Gastrocnemius medialis (tissue), 4 donors: ENCODE data around the gene LRRC28. TPM values are rescaled to one million over a fixed set of nuclear protein-coding genes. Genes with fewer than 3 reads are reported as not detected.

ENCODE experiments used
- ATAC-seq, 2 donors: fragments of 150-250 bp; one replicate each; pipeline ENCODE4 v1.9.1; 2016
- DNase-seq, 2 donors: peaks; one replicate each; pipeline ENCODE4 v3.0.0-alpha.2; 2019
- H3K27ac ChIP-seq, 4 donors: fragments of 200-600 bp; sonication (generic); 1 replicate in 1 of 4; 2 replicates in 3 of 4; pipeline ENCODE4 v1.5.1; 2016 to 2018; ENCODE audit warnings: mild to moderate bottlenecking in 2 of 4, moderate library complexity in 1 of 4
- H3K27me3 ChIP-seq, 3 donors: fragments of 200-600 bp; sonication (generic) in 2 of 3; 1 replicate in 1 of 3; 2 replicates in 2 of 3; pipeline versions ENCODE4 v1.5.1 to v1.6.0; 2016 to 2019; ENCODE audit warnings: mild to moderate bottlenecking in 1 of 3, moderate library complexity in 1 of 3
- H3K36me3 ChIP-seq, 2 donors: fragments of 200-600 bp; sonication (generic) in 1 of 2; one replicate each; pipeline ENCODE4 v1.5.1; 2017 to 2018
- H3K4me1 ChIP-seq, 2 donors: fragments of 200-600 bp; sonication (generic) in 1 of 2; one replicate each; pipeline ENCODE4 v1.5.1; 2016 to 2017; ENCODE audit warnings: mild to moderate bottlenecking in 2 of 2
- H3K4me3 ChIP-seq, 4 donors: fragments of 200-600 bp; sonication (generic) in 3 of 4; 1 replicate in 1 of 4; 2 replicates in 3 of 4; pipeline ENCODE4 v1.5.1; 2016 to 2019; ENCODE audit warnings: mild to moderate bottlenecking in 2 of 4
- H3K9me3 ChIP-seq, 3 donors: fragments of 200-600 bp; sonication (generic) in 2 of 3; 1 replicate in 1 of 3; 2 replicates in 2 of 3; pipeline ENCODE4 v1.5.1; 2016 to 2019
- CTCF ChIP-seq, 5 experiments: fragments of 450-650 bp in 3 of 5; fragments of 200-600 bp in 2 of 5; sonication (generic) in 2 of 5; IDR thresholded peaks in 4 of 5; conservative IDR thresholded peaks in 1 of 5; 1 replicate in 4 of 5; 2 replicates in 1 of 5; pipeline ENCODE4 v1.5.1; 2016 to 2019; ENCODE audit warnings: antibody characterized with exemption in 5 of 5, mild to moderate bottlenecking in 3 of 5, moderate library complexity in 3 of 5
- POLR2A ChIP-seq, 2 donors: fragments of 450-650 bp; IDR thresholded peaks; one replicate each; pipeline ENCODE4 v1.6.1; 2017; ENCODE audit warnings: antibody characterized with exemption in 2 of 2, mild to moderate bottlenecking in 2 of 2, moderate library complexity in 2 of 2
- in situ Hi-C, 4 donors: fragments of 200-750 bp; cut with MboI; loops; one replicate each; pipeline versions ENCODE4 v1.15.0 to v1.8.0; 2017; ENCODE audit warnings: low sequenced_read_pairs in 4 of 4
- intact Hi-C: fragments of 100-400 bp; cut with DNase I; formaldehyde crosslinking; loops from one replicate; pipeline ENCODE4 v1.15.1; 2023; ENCODE audit warnings: low total_unique reads
- total RNA-seq, 4 donors: library from RNA; depleted of rRNA; stranded (reverse); fragments of >200 nt; gene quantifications; one replicate each; pipeline versions ENCODE4 v1.1.0 to v1.2.3, GENCODE V29; 2016

LRRC28 gene
- total RNA-seq, 4 donors from 2014 or later: 22.0 to 48.5 (median 36.9) TPM

GRCh38 chr15:99335508-99335907, 84.2 kb downstream of the LRRC28 start:
- in situ Hi-C loops: no loop called here
- TF ChIP-seq POLR2A (IDR thresholded peaks at IDR 0.05): no peak
- no peak for DNase-seq
- Histone ChIP-seq H3K36me3 (no peaks in the 10 kb centered on the region), H3K27ac (no peak overlapping the region), H3K4me1 (no peaks in the 10 kb centered on the region), H3K9me3 (no peaks in the 10 kb centered on the region), H3K4me3 (no peak overlapping the region), H3K27me3 (no peaks in the 10 kb centered on the region)
- no peak for ATAC-seq
- intact Hi-C loops: no loop called here

- DNase-seq (no peak), ATAC-seq (no peak)
- Histone ChIP-seq H3K27ac (no peak overlapping the region), H3K36me3 (no peaks in the 10 kb centered on the region), H3K27me3 (no peaks in the 10 kb centered on the region), H3K4me1 (no peaks in the 10 kb centered on the region), H3K4me3 (no peak overlapping the region), H3K9me3 (no peaks in the 10 kb centered on the region)
- TF ChIP-seq CTCF (IDR thresholded peaks at IDR 0.05 in 4 of 5, conservative IDR thresholded peaks at IDR 0.05 in 1 of 5) (no peak), POLR2A (IDR thresholded peaks at IDR 0.05) (no peak)
- intact Hi-C loops: no loop called here
- in situ Hi-C loops: no loop called here
Measured at GRCh38 chr15:99336794-99337193, 85.5 kb downstream of the LRRC28 start.

GRCh38 chr15:99340347-99340746, 89.1 kb downstream of the LRRC28 start:
- no peaks in the 10 kb centered on the region for H3K4me1 ChIP-seq
- no peak for TF ChIP-seq POLR2A (IDR thresholded peaks at IDR 0.05)
- no peak for TF ChIP-seq CTCF (IDR thresholded peaks at IDR 0.05 in 4 of 5, conservative IDR thresholded peaks at IDR 0.05 in 1 of 5)
- H3K9me3 ChIP-seq: no peaks in the 10 kb centered on the region
- ATAC-seq: no peak
- no peak overlapping the region for H3K4me3 ChIP-seq
- intact Hi-C loops (no loop called here), in situ Hi-C loops (no loop called here)
- H3K27ac ChIP-seq: no peak overlapping the region
- no peaks in the 10 kb centered on the region for H3K27me3 ChIP-seq
- no peaks in the 10 kb centered on the region for H3K36me3 ChIP-seq
- DNase-seq: no peak

GRCh38 chr15:99341786-99342185, 90.5 kb downstream of the LRRC28 start:
- in situ Hi-C loops: no loop called here
- H3K4me3 ChIP-seq: no peak overlapping the region
- no peak overlapping the region for H3K27ac ChIP-seq
- no peaks in the 10 kb centered on the region for H3K4me1 ChIP-seq
- TF ChIP-seq CTCF (IDR thresholded peaks at IDR 0.05 in 4 of 5, conservative IDR thresholded peaks at IDR 0.05 in 1 of 5) (no peak), POLR2A (IDR thresholded peaks at IDR 0.05) (no peak)
- DNase-seq (no peak), ATAC-seq (no peak)
- intact Hi-C loops: no loop called here
- no peaks in the 10 kb centered on the region for H3K36me3 ChIP-seq
- H3K27me3 ChIP-seq: no peaks in the 10 kb centered on the region
- no peaks in the 10 kb centered on the region for H3K9me3 ChIP-seq

- no peaks in the 10 kb centered on the region for H3K36me3 ChIP-seq
- H3K4me1 ChIP-seq: no peaks in the 10 kb centered on the region
- H3K27ac ChIP-seq: peak overlapping the region in 2 of 4 donors; percentile 19 to 31
- in situ Hi-C loops (no loop called here), intact Hi-C loops (no loop called here)
- TF ChIP-seq POLR2A (IDR thresholded peaks at IDR 0.05) (no peak), CTCF (IDR thresholded peaks at IDR 0.05 in 4 of 5, conservative IDR thresholded peaks at IDR 0.05 in 1 of 5) (no peak)
- ATAC-seq: no peak
- H3K27me3 ChIP-seq: no peaks in the 10 kb centered on the region
- DNase-seq: no peak
- H3K4me3 ChIP-seq: no peak overlapping the region
- H3K9me3 ChIP-seq: no peaks in the 10 kb centered on the region
Measured at GRCh38 chr15:99343208-99343607, 91.9 kb downstream of the LRRC28 start.
